Small intestine (tissue), 7 donors: Measurements from ENCODE around the gene CKB. TPM values are rescaled to one million over a fixed set of nuclear protein-coding genes. Genes with fewer than 3 reads are reported as not detected.
A peak's percentile ranks its signal among the peaks of the same experiment; 100 is the strongest.
"Not testable (repeated sequence)": the region's sequence is repeated elsewhere in the genome, so short reads cannot be mapped to it uniquely, and the experiment has no call there.

ENCODE experiments used
- DNase-seq, 2 donors: peaks; one replicate each; pipeline versions ENCODE4 v3.0.0 to v3.0.0-alpha.2; 2013
- FAIRE-seq: peaks from 2 replicates; lab custom pipeline; 2012; peaks lifted over from hg19 to GRCh38; lab: Jason Lieb, UNC
- H3K27ac ChIP-seq, 3 donors: one replicate each; pipeline ENCODE4 v1.5.1; 2013; ENCODE audit warnings: low read length in 2 of 3, mild to moderate bottlenecking in 2 of 3, control low read depth in 1 of 3, inconsistent platforms in 1 of 3, low read depth in 1 of 3, moderate library complexity in 1 of 3
- H3K27me3 ChIP-seq, 3 donors: one replicate each; pipeline ENCODE4 v1.6.1; 2013; ENCODE audit warnings: low read length in 3 of 3, inconsistent platforms in 1 of 3; ENCODE audit not compliant: control insufficient read depth in 3 of 3, insufficient read depth in 3 of 3
- H3K36me3 ChIP-seq, 3 donors: one replicate each; pipeline ENCODE4 v1.6.1; 2013; ENCODE audit warnings: low read length in 3 of 3, inconsistent platforms in 1 of 3, low read depth in 1 of 3, mild to moderate bottlenecking in 1 of 3, moderate library complexity in 1 of 3; ENCODE audit not compliant: control insufficient read depth in 3 of 3, insufficient read depth in 2 of 3
- H3K4me1 ChIP-seq, 3 donors: one replicate each; pipeline ENCODE4 v1.6.1; 2013; ENCODE audit warnings: low read length in 2 of 3, inconsistent platforms in 1 of 3, low read depth in 1 of 3, mild to moderate bottlenecking in 1 of 3, moderate library complexity in 1 of 3; ENCODE audit not compliant: control insufficient read depth in 3 of 3, insufficient read depth in 2 of 3
- H3K4me3 ChIP-seq, 3 donors: one replicate each; pipeline ENCODE4 v1.5.1; 2013; ENCODE audit warnings: low read length in 3 of 3, control low read depth in 1 of 3, inconsistent platforms in 1 of 3, low read depth in 1 of 3, mild to moderate bottlenecking in 1 of 3, moderate library complexity in 1 of 3
- H3K9me3 ChIP-seq, 2 donors: one replicate each; pipeline ENCODE4 v1.6.1; 2013; ENCODE audit warnings: low read depth in 1 of 2, low read length in 1 of 2; ENCODE audit not compliant: control insufficient read depth in 2 of 2, insufficient read depth in 1 of 2
- WGBS, 3 donors: extraction: QIAGEN DNeasy Blood & Tissue Kit; methylation state at CpG; one replicate each; pipeline ENCODE4 v1.1.7; 2013; 5-methylcytosine and 5-hydroxymethylcytosine counted together
- polyA plus RNA-seq, 4 donors: library from polyadenylated mRNA; stranded (reverse) in 3 of 4; unstranded in 1 of 4; fragments of 200-250 nt in 3 of 4; fragments of 120-200 nt in 1 of 4; gene quantifications; one replicate each; pipeline versions ENCODE4 v1.2.1 to v1.2.3, GENCODE V29; 2013
- donor health status: healthy with polysubstance abuse.
- donor health status: control.
- donor health status: control.
- donor health status: Bipolar disorder and iron deficiency.
- donor health status: healthy.

The CKB gene
- polyA plus RNA-seq, 4 donors, result 36.7 to 315 (median 72.7) TPM

DNA sequence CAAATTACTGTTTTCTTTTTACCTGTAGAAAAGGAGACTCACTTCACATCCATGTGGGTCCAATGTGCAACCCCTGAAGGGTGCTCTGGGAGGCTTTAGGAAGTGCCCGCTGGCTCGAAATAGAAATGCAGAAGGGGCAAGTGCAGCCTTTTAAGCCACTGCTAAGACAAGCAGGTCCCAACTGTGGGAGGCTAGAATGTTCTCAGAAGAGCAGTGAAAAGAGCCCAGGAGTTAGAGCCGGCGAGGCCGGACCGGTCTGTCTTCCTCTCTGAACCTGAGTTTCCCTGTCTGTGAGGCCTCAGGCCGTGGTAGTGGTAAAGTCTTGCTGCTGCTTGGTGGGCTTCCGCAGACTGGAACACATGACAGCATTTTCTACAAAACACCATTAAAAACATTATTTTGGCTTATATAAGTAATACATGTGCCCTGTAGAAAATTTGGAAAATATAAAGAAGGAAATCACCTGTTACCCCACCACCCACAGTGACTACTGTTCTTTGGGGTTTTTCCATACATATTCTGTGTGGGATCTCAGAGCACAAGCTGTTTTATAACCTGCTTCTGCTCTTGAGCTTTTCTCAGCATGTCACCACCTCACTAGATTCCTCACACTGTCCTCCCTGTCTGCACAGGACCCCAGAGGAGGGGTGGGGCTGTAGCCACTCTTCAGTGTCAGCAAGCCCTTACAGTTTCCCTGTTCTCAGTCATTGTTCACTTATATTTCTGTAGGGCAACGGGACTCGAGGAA is 6.0 kb downstream of the CKB start:
- FAIRE-seq (no peak), DNase-seq (no peak)
- Histone ChIP-seq H3K4me1 (peaks cover 0 to 32% (median 0%) of the 10 kb centered on the region in 3 donors), H3K36me3 (peaks cover 0 to 57% (median 0%) of the 10 kb centered on the region in 3 donors), H3K4me3 (no peak overlapping the region), H3K9me3 (no peaks in the 10 kb centered on the region), H3K27me3 (no peaks in the 10 kb centered on the region), H3K27ac (no peak overlapping the region)
- WGBS, 3 donors, result 74 to 79% (median 76%) methylated on average over 10 of the region's 10 CpGs

DNA sequence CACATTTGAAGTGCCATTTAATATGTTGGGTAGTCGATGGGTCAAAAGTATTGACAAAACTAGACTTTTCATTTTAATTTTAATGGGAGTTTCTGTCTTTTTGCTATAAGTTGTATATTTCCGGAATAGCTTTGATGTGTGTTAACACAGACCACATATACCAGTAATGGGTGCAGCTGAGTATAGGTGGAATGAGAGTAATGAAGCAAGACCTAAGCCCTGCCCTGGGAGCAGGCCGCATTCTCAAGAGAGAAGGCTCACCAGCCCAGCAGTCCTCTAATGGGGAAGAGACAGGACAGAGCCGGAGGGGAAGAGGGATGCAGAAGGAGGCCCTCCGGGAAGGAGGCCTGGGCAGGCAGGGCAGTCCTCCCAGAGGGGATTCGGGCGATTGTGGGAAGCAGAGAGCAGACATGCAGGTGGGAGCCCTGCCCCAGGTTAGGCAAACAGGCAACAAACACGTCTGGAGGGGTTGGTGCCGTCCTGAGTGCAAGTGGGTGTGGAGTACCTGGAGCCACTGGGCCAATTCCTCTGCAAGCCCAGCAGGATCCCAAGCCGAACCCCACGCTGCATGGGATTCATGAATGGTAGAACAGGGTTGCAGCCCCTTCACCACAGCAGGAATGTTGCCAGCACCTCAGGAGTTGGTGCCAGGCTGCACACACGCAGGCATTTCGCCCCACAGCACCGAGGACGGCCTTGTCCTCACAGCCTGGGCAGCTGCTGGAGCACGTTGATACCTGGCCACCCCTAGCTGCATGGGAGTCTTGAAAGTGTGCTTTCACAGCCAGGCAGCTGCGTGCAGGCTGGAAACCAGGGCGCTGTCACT is 7.8 kb downstream of the CKB start:
- no peaks in the 10 kb centered on the region for H3K27me3 ChIP-seq
- FAIRE-seq (no peak), DNase-seq (no peak)
- no peaks in the 10 kb centered on the region for H3K9me3 ChIP-seq
- WGBS, 3 donors, result 86 to 90% (median 90%) methylated on average over 18 of the region's 18 CpGs
- H3K27ac ChIP-seq, result no peak overlapping the region
- peaks cover 0 to 21% (median 0%) of the 10 kb centered on the region in 3 donors for H3K4me1 ChIP-seq
- H3K36me3 ChIP-seq, result peaks cover 0 to 58% (median 2%) of the 10 kb centered on the region in 3 donors
- no peak overlapping the region for H3K4me3 ChIP-seq

DNA sequence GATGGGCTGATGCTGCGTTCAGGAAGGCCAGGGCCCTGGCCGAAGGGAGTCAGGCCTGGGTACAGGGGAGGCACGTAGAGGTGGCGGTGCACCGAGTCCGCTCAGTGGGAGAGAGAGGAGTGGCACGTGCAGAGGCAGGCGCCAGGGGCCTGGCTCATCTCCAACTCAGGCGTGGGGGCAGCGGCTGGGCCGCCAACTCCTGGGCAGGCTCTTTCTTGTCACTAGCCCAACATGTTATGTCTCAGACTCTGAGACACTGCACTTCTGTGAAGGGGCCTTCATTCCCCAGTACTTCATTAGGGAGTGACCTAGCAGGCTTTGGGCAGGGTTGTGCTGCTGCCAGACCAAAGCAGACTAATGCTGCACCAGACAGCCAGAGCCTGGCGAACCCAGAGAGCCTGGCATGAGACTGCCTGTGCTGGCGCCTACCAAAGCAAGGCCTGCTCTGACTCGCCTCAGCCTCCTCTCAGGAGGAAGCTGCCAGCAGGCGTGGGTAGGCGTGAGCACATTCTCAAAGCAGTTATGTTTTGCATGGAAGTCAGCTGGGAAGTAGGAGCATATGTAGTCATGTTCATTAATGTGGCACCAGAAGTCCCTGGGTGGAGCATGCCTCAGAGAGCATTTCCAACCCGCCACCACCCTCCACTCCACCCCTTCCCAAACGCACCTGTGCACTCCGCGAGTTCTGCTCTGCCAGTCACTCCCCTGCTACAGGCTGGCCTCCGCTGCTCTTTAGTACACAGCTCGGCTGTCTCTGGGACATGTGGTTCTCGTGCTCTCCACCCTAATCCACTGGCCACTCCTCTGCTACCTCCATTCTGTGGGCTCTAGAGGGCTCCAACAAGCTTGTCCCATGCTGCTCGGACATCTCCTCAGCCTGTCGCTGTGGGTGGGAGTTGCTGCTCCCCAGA is 9.7 kb downstream of the CKB start:
- peaks cover 0 to 3% (median 0%) of the 10 kb centered on the region in 3 donors for H3K4me1 ChIP-seq
- H3K4me3 ChIP-seq, result no peak overlapping the region
- WGBS, 3 donors, result 20 to 63% (median 45%) methylated on average over 24 to 25 of the region's 25 CpGs
- no peaks in the 10 kb centered on the region for H3K27me3 ChIP-seq
- peak overlapping the region in 1 of 3 donors; percentile 33 for H3K27ac ChIP-seq
- H3K36me3 ChIP-seq, result peaks cover under 1 to 58% (median 2%) of the 10 kb centered on the region in 3 donors
- FAIRE-seq (no peak), DNase-seq (peak in 1 of 2 donors; percentile 51)
- no peaks in the 10 kb centered on the region for H3K9me3 ChIP-seq

DNA sequence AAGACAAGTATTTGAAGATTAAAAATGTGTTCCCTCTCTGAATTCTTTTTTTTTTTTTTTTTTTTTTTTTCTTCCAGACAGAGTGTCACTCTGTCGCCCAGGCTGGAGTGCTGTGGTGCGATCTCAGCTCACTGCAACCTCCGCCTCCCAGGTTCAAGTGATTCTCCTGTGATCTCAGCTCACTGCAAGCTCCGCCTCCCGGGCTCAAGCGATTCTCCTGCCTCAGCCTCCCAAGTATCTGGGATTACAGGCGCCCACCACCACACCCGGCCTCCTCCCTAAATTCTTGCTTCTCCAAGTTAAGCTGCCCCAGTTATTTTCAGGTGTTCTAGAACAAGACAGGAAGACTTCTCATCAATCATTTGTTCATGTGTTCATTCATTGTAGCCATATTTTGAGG is 10.4 kb downstream of the CKB start:
- H3K27ac ChIP-seq, H3K4me3 ChIP-seq, H3K27me3 ChIP-seq, H3K4me1 ChIP-seq, FAIRE-seq, H3K9me3 ChIP-seq, DNase-seq: not testable (repeated sequence)
- H3K36me3 ChIP-seq, result peaks cover 2 to 57% (median 2%) of the 10 kb centered on the region in 3 donors
- 89 to 98% (median 97%) methylated on average over 7 to 8 of the region's 8 CpGs for WGBS, 3 donors

DNA sequence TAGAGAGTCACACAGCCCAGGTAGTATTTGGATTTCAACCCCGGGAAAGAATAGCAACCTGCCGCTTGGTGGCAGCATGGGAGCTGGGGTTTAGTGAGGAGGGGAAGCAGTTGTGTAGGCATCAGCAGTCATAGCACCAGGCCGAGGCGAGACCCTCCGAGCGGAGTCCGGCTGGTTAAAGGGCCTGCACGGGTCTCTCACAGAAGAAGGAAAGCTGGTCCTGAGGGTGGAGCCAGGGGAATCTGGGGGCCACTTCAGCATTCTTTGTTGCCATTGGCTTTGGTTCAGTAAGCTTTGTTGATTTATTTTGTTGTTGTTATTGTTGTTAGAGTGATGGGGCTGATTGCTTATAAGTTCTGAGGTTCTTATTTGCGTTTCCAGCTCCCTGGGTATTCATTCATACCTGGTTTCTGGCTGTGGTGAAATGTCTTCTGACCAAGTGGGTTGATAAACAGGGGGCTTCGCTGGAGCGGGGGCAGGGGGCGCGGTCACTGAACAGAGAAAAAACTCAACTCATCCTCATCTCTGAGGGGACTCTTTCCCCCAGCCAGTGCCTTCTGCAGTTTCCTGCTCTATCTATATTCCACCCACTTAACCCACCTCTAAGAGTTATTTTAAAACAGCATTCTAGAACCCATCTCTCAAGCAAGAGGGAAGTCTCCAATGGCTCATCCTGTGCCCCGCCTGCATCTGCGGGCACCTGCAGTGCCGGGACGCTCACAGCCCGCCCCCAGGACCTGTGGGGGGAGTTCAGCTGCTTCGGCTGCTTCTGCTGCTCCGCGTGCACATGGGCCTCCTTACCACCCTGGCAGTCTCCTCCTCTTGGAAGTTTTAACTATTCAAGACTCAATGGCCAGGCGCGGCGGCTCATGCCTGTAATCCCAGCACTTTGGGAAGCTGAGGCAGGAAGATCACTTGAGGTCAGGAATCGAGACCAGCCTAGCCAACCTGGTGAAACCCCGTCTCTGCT is 11.6 kb downstream of the CKB start:
- peaks cover 2 to 64% (median 2%) of the 10 kb centered on the region in 3 donors for H3K36me3 ChIP-seq
- no peaks in the 10 kb centered on the region for H3K9me3 ChIP-seq
- FAIRE-seq (no peak), DNase-seq (no peak)
- no peak overlapping the region for H3K27ac ChIP-seq
- WGBS, 3 donors, result 92 to 95% (median 95%) methylated on average over 26 of the region's 26 CpGs
- no peaks in the 10 kb centered on the region for H3K27me3 ChIP-seq
- no peaks in the 10 kb centered on the region for H3K4me1 ChIP-seq
- H3K4me3 ChIP-seq, result no peak overlapping the region

DNA sequence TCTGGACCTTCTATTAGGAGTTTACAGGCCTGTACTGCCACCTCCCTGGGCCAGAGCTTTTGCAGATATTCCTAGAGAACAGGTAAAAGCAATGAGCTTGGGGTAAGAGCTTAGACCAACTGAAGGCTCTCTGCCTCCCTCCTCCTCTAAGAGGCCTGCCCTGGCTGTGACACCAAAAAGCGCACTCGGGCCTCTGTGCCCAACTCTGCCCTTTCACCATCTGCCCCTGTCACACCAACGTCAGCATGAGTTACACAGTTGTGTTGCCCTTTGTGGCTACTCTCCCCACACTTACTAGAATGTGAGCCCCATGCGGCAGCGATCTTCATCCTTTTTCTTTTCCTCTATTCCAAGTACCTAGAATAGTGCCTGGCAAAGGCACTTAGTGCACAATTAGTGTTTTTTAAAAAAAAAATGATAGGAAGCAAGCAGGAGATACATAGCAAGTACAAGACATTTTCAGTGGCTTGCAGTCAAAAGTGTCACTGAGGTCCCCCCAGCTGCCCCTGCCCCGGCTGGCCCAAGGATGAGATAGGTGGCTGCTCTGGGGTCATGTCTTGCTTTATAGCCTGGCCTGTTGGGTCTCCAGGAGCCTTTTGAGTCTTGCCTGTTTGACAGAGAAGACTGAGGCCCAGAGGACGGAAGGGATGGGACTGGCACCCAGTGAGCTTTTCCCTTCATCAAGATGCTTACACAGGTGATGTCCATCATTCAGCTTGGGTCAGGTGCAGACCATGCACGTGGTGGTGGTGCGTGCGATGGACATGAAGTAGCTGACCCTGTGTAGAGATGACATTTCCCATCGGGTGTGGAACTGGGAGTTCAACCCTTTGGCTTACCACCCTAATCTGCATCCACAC is 12.5 kb downstream of the CKB start:
- no peak for FAIRE-seq
- Histone ChIP-seq H3K4me3 (no peak overlapping the region), H3K27me3 (no peaks in the 10 kb centered on the region), H3K36me3 (peaks cover 2 to 70% (median 6%) of the 10 kb centered on the region in 3 donors), H3K27ac (no peak overlapping the region), H3K4me1 (no peaks in the 10 kb centered on the region), H3K9me3 (no peaks in the 10 kb centered on the region)
- WGBS, 3 donors, result 90 to 93% (median 91%) methylated on average over 11 of the region's 11 CpGs
- DNase-seq, result no peak
